CD4-positive, alpha-beta T cell treated with Interleukin-4 for 4 hours (primary cell): Measurements from ENCODE around the gene ELK3.
A peak's percentile ranks its signal among the peaks of the same experiment; 100 is the strongest.

Source experiments
- DNase-seq: peaks from one replicate; pipeline ENCODE4 v3.0.0-alpha.2; 2020

ELK3 gene

DNA sequence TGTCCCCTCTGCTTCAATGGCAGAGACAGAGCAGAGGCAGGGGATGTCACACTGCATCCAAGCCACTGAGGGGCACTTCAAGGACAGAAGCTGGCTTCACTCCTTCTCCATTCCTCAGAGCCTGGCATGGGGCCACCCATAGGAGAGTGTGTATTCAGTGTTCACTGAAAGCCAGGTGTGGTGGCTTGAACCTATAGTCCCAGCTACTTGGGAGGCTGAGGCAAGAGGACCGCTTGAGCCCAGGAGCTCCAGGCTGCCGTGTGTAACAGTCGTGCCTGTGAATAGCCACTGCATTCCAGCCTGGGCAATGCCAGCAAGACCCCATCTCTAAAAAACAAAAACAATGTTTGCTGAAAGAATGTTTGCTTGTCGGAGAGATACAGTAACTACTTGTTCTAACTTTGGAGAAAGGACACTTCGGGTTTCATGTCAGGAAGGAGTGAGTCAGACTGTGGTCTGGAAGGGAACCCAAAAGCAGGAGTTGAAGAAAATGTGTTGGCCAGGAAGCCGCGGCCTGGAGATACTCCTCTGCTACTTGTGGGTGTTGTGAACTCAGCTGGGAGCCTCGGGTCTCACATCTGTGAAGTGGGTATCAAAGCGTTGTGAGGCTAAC lies 43.4 kb downstream of the ELK3 start:
- peak; percentile 84 for DNase-seq

GRCh38 chr12:96238336-96239047 lies 44.3 kb downstream of the ELK3 start:
- no peak for DNase-seq

- no peak for DNase-seq
Observed at GRCh38 chr12:96239711-96240635, 45.8 kb downstream of the ELK3 start.

DNA sequence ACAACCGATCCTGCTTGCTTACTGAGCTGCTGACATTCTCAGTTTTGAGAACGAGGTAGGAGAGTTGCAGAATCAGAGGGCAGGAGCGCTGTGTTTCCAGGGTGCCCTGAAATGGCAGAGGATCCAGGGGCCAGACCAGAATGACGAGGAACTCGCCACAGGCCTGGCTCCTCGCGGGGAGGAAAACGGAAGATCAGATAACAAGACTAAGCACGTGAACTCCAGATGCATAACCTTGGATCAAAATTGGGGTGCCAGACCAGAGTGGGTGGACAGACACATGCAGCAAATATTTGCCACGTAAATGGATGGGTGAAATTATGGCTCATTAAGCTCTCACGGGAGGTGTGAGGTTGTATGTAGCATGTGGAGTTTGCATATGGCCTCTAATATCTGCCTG lies 46.5 kb downstream of the ELK3 start:
- DNase-seq = no peak

DNA sequence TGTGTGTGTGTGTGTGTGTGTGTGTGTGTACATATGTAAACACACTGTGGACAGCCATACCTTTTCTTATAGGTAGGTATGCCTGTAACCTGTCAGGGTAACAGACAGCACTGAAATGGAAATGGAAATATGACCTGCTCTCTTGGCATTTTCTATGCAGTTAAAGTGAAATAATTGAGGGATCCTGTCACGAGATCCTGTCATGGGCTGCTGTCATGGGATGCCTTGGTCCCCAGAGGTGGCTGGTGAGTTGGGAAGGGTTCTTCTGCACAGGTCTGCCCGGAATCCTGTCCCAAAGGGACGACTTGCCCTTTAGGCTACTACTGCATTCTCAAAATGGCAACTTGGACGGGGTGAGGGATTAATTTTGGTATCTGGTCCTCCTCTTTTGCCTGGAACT lies 47.3 kb downstream of the ELK3 start:
- DNase-seq = peak; percentile 20

DNA sequence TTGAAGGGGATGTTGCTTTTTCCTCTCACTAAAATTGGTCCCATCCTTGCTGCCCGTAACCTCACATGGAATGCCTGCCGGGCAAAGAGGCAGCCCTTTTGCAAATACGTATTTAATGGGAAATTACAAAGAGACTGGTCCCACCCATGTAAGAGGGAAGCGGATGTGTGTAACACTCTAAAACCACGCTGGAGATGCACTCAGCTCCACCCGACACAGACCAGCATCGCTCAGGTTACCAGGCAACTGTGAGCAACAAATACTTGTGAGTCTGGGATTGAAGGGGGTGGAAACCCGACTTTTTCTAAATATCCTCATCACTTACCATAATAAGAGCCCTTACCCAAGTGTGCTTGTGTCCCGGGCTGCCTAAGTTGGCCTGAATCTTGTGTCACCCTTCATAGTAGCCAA lies 47.7 kb downstream of the ELK3 start:
- DNase-seq = peak; percentile 95

GRCh38 chr12:96242597-96242996 lies 48.4 kb downstream of the ELK3 start:
- peak; percentile 19 for DNase-seq

GRCh38 chr12:96244826-96245225 lies 50.7 kb downstream of the ELK3 start:
- no peak for DNase-seq

DNA sequence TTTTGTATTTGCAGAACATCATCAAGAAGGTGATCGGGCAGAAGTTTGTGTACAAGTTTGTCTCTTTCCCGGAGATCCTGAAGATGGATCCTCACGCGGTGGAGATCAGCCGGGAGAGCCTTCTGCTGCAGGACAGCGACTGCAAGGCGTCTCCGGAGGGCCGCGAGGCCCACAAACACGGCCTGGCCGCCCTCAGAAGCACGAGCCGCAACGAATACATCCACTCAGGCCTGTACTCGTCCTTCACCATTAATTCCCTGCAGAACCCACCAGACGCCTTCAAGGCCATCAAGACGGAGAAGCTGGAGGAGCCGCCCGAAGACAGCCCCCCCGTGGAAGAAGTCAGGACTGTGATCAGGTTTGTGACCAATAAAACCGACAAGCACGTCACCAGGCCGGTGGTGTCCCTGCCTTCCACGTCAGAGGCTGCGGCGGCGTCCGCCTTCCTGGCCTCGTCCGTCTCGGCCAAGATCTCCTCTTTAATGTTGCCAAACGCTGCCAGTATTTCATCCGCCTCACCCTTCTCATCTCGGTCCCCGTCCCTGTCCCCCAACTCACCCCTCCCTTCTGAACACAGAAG lies 52.8 kb downstream of the ELK3 start:
- no peak for DNase-seq

GRCh38 chr12:96247563-96247962 lies 53.4 kb downstream of the ELK3 start:
- DNase-seq = no peak

DNA sequence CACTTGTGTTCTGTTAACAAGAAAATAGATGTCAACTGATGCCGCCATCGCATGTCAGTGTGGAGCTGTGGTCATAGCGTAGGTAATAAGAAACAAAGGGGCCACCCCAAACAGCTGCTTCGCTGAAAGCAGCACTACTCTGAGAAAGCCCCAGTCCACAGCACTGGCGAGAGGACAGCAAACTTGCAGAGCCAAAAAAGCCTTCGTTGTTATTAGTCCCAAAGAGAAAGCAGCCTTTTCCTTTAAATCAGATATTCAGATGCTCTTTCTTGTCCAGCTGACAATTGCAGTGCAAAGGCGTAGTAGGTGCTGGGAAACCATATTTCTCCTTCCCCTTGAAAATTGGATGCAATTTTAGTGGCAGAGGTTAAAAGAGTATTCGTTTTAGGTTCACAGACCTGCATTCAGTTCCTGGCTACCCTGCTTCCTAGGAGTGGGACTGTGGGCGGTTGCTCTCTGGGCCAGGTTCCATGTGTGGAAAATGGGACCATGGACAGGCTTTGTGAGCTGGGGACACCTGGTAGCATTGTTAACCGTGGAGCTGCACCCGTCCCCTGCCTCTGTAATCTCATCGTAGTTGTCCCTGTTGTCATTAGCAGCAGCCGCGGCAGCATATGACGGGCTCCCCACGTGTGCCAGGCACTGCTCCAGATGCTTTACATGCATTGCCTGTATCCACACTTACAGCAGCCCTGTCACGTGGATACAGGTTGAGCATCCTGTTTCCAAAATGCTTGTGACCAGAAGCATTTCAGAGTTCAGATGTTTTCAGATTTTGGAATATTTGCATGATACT lies 54.2 kb downstream of the ELK3 start:
- no peak for DNase-seq

DNA sequence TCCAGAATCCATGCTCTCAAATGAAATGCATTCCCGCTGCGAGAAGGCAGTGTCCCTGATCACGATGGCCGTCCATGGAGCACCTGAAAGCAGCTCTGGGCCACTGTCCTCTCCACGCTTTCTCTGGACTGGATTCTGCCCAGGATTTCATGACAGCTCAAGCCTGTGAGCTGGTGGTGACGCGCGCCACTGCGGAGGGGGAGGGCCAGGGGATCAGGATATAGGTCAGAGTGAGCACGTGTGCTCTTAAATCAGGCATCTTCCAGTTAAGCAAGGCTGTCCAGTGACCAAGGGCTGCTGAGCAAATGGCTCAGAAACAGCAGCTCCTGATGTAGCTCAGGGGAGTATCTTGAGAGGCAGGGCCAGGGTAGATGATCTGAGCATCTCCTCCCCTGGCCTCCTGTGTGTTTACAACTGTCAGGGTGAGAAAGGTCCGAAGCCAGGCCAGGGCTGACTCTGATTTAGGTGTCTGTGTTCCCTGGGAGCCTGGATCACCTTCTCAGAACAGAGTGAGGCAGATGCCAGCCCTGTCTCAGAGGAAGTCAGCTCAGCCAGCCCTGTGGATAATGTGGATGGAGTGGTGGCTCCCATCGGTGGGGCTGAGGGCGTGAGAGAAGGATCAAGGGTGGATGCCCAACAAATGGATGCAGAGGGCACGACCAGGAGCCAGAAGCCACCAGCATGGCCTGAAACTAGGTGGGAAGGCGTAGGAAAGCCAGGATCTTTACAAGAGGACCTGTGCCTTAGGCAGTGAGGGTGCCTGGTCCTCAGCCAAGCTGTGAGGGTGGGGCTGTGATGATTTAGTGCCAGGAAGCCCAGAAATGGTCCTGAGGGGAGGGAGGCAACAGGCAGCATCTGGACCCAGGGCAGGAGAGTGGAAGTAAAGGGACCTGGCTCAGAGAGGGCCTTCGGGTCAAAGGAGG lies 55.3 kb downstream of the ELK3 start:
- no peak for DNase-seq

DNA sequence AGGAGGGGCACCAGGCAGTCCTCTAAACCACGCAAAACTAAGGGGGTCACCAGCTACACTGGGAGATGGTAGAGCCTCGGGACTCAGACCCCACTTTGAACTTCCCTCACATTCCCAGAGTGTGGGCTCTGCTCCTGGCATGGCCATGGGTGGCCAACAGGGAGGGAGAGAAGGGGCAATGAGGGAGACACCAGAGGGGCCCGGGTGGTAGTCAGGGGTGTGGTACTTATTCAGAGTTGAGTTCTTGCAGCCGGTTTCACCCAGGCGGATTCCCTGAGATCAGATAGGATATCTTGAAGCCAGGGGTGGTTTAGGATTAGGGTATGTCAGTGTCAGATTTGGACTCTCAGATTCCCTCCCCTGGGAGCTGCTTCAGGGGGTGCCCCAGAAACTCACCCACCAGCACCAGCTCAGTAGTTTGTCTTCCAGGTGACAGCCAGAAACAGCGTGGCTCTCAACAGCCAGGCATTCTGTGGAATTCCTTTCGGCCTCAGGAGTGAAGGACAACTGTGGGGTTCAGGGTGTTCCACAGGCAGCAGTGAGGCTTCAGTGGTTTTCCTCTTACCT lies 56.0 kb downstream of the ELK3 start:
- DNase-seq = no peak

- DNase-seq = no peak
Observed at GRCh38 chr12:96255077-96255476, 60.9 kb downstream of the ELK3 start.

DNA sequence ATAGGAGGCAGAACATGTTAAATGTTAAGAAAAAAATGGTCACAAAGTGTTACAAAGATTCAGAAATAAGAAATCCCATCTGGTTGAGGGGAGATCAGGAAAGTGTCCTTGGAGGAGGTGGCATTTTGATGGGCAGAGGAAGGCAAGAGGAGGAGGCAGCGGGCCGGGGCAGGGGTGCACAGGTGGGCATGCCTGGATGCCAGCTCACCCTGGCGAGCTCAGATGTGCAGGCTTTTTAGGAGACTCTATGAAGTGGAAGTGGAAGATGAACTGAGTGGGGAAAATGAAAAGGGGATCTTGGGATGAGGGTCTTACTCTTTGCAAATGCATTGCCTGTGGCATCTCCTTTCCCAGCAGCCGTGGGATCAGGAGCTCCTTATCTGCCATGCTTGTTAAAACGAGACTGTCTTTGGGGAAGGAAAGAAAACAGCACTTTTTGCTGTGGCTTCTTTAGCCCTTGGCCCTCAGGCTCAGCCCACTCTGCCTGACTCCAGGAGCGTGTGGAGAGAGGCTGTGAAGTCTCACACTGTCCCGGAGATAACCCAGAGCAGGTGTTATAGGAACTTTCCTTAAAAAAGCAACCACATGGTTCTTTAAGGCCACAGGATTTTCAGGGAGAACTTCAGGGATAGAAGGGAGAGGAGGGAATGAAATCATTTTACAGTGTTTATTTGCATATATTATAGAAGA lies 62.6 kb downstream of the ELK3 start:
- DNase-seq = no peak

- no peak for DNase-seq
Observed at GRCh38 chr12:96257550-96258103, 63.5 kb downstream of the ELK3 start.

GRCh38 chr12:96258104-96258961 lies 64.2 kb downstream of the ELK3 start:
- DNase-seq = peak; percentile 30

DNA sequence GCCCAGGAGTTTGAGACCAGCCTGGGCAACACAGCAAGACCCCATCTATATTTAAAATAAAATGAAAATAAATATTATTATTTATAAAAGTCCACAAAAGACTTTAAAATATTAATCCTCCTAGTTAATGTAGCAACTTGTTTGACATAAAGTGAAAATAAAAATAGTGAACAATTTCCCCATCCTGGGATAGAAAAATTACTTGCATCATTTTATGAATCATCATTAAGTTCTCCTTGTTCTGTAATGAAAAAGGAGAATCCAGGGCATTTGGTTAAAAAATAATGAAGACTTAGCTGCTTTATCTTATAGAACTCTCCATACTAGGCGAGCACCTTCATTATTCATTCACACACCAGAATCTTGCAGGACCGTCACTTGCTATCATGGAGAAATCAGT lies 66.1 kb downstream of the ELK3 start:
- no peak for DNase-seq

DNA sequence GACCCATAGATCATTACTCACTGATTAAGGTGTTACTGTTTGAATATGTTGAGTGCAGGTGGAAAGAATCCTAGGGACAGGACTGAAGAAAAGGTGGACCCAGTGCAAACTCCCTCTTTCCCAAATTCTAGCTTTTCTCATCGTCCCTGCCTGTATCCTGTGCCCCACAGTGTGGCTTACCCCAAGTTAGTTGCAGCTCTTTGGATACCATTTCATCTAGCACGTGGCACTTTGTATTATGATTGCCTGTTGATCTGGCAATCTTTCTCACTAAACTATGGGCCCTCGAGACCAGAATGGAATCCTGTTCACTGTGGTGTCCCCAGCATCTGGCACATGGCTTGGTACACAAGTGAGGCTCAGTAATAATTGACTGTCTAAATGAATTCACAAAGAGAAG lies 66.5 kb downstream of the ELK3 start:
- no peak for DNase-seq
